ENCODE measurements around the gene TACC2.

Gene TACC2

GRCh38 chr10:122241836-122242235, 252.9 kb downstream of the TACC2 start:
- no peak for TF ChIP-seq REST (IDR thresholded peaks at IDR 0.05; ENCODE audit: insufficient read depth in 1 of 2, low read depth in 2 of 2, low read length in 2 of 2)
- no peak for TF ChIP-seq SIN3A (IDR thresholded peaks at IDR 0.05; ENCODE audit: borderline replicate concordance, insufficient read depth, low read length)
- no peak for TF ChIP-seq TAF1 (IDR thresholded peaks at IDR 0.05; ENCODE audit: borderline replicate concordance, insufficient read depth, low read length)
- TF ChIP-seq FOXP2 (optimal IDR thresholded peaks at IDR 0.05; ENCODE audit: borderline replicate concordance, extremely low read depth, extremely low read length, insufficient read depth) = no peak

- TF ChIP-seq SIN3A (IDR thresholded peaks at IDR 0.05; ENCODE audit: borderline replicate concordance, insufficient read depth, low read length) = no peak
- no peak for TF ChIP-seq FOXP2 (optimal IDR thresholded peaks at IDR 0.05; ENCODE audit: borderline replicate concordance, extremely low read depth, extremely low read length, insufficient read depth)
- TF ChIP-seq REST (IDR thresholded peaks at IDR 0.05; ENCODE audit: insufficient read depth in 1 of 2, low read depth in 2 of 2, low read length in 2 of 2) = no peak
- TF ChIP-seq POLR2AphosphoS5 (IDR thresholded peaks at IDR 0.05; ENCODE audit: low read depth, low read length) = no peak
- TF ChIP-seq TAF1 (IDR thresholded peaks at IDR 0.05; ENCODE audit: borderline replicate concordance, insufficient read depth, low read length) = no peak
Measured at GRCh38 chr10:122243550-122243949, 254.6 kb downstream of the TACC2 start.

GRCh38 chr10:122244001-122244975, 255.3 kb downstream of the TACC2 start:
- TF ChIP-seq REST (IDR thresholded peaks at IDR 0.05; ENCODE audit: insufficient read depth in 1 of 2, low read depth in 2 of 2, low read length in 2 of 2) (no peak), SIN3A (IDR thresholded peaks at IDR 0.05; ENCODE audit: borderline replicate concordance, insufficient read depth, low read length) (no peak), POLR2AphosphoS5 (IDR thresholded peaks at IDR 0.05; ENCODE audit: low read depth, low read length) (no peak), TAF1 (IDR thresholded peaks at IDR 0.05; ENCODE audit: borderline replicate concordance, insufficient read depth, low read length) (no peak), FOXP2 (optimal IDR thresholded peaks at IDR 0.05; ENCODE audit: borderline replicate concordance, extremely low read depth, extremely low read length, insufficient read depth) (no peak)

GRCh38 chr10:122245136-122245535, 256.2 kb downstream of the TACC2 start:
- TF ChIP-seq TAF1 (IDR thresholded peaks at IDR 0.05; ENCODE audit: borderline replicate concordance, insufficient read depth, low read length) (no peak), REST (IDR thresholded peaks at IDR 0.05; ENCODE audit: insufficient read depth in 1 of 2, low read depth in 2 of 2, low read length in 2 of 2) (no peak), SIN3A (IDR thresholded peaks at IDR 0.05; ENCODE audit: borderline replicate concordance, insufficient read depth, low read length) (no peak), FOXP2 (optimal IDR thresholded peaks at IDR 0.05; ENCODE audit: borderline replicate concordance, extremely low read depth, extremely low read length, insufficient read depth) (no peak), POLR2AphosphoS5 (IDR thresholded peaks at IDR 0.05; ENCODE audit: low read depth, low read length) (no peak)

Data from PFSK-1 (cell line).